C4-2B (cell line): ENCODE measurements around the gene STXBP2.
A peak's percentile ranks its signal among the peaks of the same experiment; 100 is the strongest.

Experiments used
- H3K27ac ChIP-seq: fragments of 450-650 bp; 2 replicates; pipeline ENCODE4 v1.5.1; 2017
- CTCF ChIP-seq: fragments of 450-650 bp; conservative IDR thresholded peaks from 2 replicates; pipeline ENCODE4 v1.5.1; 2017; ENCODE audit warnings: mild to moderate bottlenecking
- ZFX ChIP-seq: fragments of 450-650 bp; IDR thresholded peaks from 2 replicates; pipeline ENCODE4 v1.6.1; 2017

Gene STXBP2

GRCh38 chr19:7680606-7681339 is 43.9 kb downstream of the STXBP2 start, which contains the start of gene TRAPPC5:
Gene TRAPPC5 (plus strand): TSS chr19:7680833. CDS start chr19:7682254, 1,421 bp downstream.
- TF ChIP-seq CTCF (peak; percentile 99), ZFX (peak; percentile 51; the same call in 1 of the 2 replicates)
- H3K27ac ChIP-seq = peak within 1 kb of the TSS; percentile 95

GRCh38 chr19:7681340-7682174 is 44.6 kb downstream of the STXBP2 start:
- peak overlapping the region; percentile 95 for H3K27ac ChIP-seq
- TF ChIP-seq ZFX = no peak
- no peak; the same call in 1 of the 2 replicates for TF ChIP-seq CTCF

GRCh38 chr19:7682175-7682855 is 45.4 kb downstream of the STXBP2 start:
- H3K27ac ChIP-seq = peak overlapping the region; percentile 95; the same call in 1 of the 2 replicates
- no peak for TF ChIP-seq ZFX
- no peak for TF ChIP-seq CTCF

- H3K27ac ChIP-seq = no peak overlapping the region
- TF ChIP-seq CTCF = no peak
- no peak for TF ChIP-seq ZFX
Measured at GRCh38 chr19:7685546-7686445, 48.9 kb downstream of the STXBP2 start.

- H3K27ac ChIP-seq = no peak overlapping the region
- TF ChIP-seq CTCF (no peak), ZFX (no peak)
Measured at GRCh38 chr19:7687177-7687576, 50.3 kb downstream of the STXBP2 start.

- H3K27ac ChIP-seq = no peak overlapping the region
- TF ChIP-seq CTCF = no peak
- TF ChIP-seq ZFX = no peak
Measured at GRCh38 chr19:7689165-7689564, 52.3 kb downstream of the STXBP2 start.
